Measurements from ENCODE around the gene LRRD1. TPM values are rescaled to one million over a fixed set of nuclear protein-coding genes. Genes with fewer than 3 reads are reported as not detected.
"Not testable (repeated sequence)": the region's sequence is repeated elsewhere in the genome, so short reads cannot be mapped to it uniquely, and the experiment has no call there.

LRRD1 gene
- total RNA-seq, 1 donor from 2014 or later = 0.49 TPM

DNA sequence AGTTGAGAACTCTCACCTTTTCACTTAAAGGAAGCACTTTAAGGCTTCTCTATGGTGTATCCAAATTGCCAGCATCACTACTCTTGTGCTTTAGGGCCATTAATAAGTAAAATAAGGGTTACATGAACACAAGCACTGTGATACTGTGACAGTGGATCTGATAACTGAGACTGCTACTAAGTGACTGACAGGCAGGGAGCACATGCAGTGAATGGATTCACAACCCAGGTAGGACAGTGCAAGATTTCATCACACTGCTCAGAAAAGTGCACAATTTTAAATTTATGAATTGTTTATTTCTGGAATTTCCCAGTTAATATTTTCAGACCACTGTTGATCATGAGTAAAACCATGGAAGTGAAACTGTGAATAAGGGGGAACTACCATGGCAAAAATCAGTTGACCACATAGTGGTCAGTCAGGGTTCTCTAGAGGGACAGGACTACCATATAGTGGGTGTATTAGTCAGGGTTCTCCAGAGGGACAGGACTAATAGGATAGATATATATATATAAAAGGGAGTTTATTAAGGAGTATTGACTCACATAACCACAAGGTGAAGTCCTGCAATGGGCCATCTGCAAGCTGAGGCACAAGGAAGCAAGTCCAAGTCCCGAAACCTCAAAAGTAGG lies 23.7 kb downstream of the LRRD1 start:
- intact Hi-C loops (cut with DNase I) = no loop called here
- H3K27ac ChIP-seq = no peak overlapping the region
- DNase-seq (ENCODE audit: extremely low spot score in 2 of 2) = no peak
- no peak overlapping the region for H3K4me3 ChIP-seq
- no peaks in the 10 kb centered on the region for H3K4me1 ChIP-seq
- H3K36me3 ChIP-seq = no peaks in the 10 kb centered on the region
- no peaks in the 10 kb centered on the region for H3K27me3 ChIP-seq
- no peak for TF ChIP-seq POLR2A (IDR thresholded peaks at IDR 0.05)
- TF ChIP-seq CTCF (IDR thresholded peaks at IDR 0.05) = no peak
- TF ChIP-seq POLR2AphosphoS5 (IDR thresholded peaks at IDR 0.05; ENCODE audit: insufficient read depth in 1 of 2, low read depth in 1 of 2) = no peak
- no peaks in the 10 kb centered on the region for H3K9me3 ChIP-seq

GRCh38 chr7:92150450-92151017 lies 28.4 kb downstream of the LRRD1 start:
- H3K27me3 ChIP-seq = no peaks in the 10 kb centered on the region
- no peaks in the 10 kb centered on the region for H3K4me1 ChIP-seq
- H3K36me3 ChIP-seq = no peaks in the 10 kb centered on the region
- DNase-seq (ENCODE audit: extremely low spot score in 2 of 2) = no peak
- no peak overlapping the region for H3K4me3 ChIP-seq
- intact Hi-C loops (cut with DNase I) = no loop called here
- H3K27ac ChIP-seq = no peak overlapping the region
- H3K9me3 ChIP-seq = no peaks in the 10 kb centered on the region
- no peak for TF ChIP-seq CTCF (IDR thresholded peaks at IDR 0.05)
- TF ChIP-seq POLR2AphosphoS5 (IDR thresholded peaks at IDR 0.05; ENCODE audit: insufficient read depth in 1 of 2, low read depth in 1 of 2) = no peak
- TF ChIP-seq POLR2A (IDR thresholded peaks at IDR 0.05) = no peak

DNA sequence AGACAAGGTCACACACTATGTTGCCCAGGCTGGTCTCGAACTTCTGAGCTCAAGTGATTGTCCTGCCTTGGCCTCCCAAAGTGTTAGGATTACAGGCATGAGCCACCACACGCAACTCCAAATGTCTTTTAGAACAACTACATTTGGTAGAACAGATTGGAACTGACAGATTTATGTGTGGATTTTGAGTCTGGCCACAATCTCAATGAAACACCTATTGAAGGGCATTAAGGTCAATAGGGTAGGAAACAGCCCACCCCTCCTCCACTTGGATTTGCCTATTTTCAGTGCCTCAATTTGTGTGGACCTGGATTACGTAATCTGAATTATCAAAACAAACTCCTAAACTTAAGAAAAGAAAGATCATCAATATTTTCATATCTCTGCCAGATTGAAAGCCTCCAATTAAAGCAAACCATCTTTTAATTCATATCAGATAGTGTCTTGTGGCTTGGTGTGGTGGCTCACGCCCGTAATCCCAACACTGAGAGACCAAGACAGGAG lies 29.2 kb downstream of the LRRD1 start:
- no peak overlapping the region for H3K4me3 ChIP-seq
- no peaks in the 10 kb centered on the region for H3K4me1 ChIP-seq
- intact Hi-C loops (cut with DNase I) = no loop called here
- no peak overlapping the region for H3K27ac ChIP-seq
- H3K9me3 ChIP-seq = no peaks in the 10 kb centered on the region
- no peaks in the 10 kb centered on the region for H3K36me3 ChIP-seq
- no peak for DNase-seq (ENCODE audit: extremely low spot score in 2 of 2)
- no peaks in the 10 kb centered on the region for H3K27me3 ChIP-seq
- TF ChIP-seq POLR2A (IDR thresholded peaks at IDR 0.05) = no peak
- no peak for TF ChIP-seq CTCF (IDR thresholded peaks at IDR 0.05)
- TF ChIP-seq POLR2AphosphoS5 (IDR thresholded peaks at IDR 0.05; ENCODE audit: insufficient read depth in 1 of 2, low read depth in 1 of 2) = no peak

- intact Hi-C loops (cut with DNase I); DNase-seq (ENCODE audit: extremely low spot score in 2 of 2); H3K9me3 ChIP-seq; H3K27ac ChIP-seq; H3K27me3 ChIP-seq; H3K4me1 ChIP-seq; H3K4me3 ChIP-seq; H3K36me3 ChIP-seq: not testable (repeated sequence)
Observed at GRCh38 chr7:92143192-92143880, 35.6 kb downstream of the LRRD1 start.

GRCh38 chr7:92142791-92143190 lies 36.2 kb downstream of the LRRD1 start:
- H3K27me3 ChIP-seq; DNase-seq (ENCODE audit: extremely low spot score in 2 of 2); intact Hi-C loops (cut with DNase I): not testable (repeated sequence)

GRCh38 chr7:92141161-92141560 lies 37.8 kb downstream of the LRRD1 start:
- H3K27me3 ChIP-seq = no peaks in the 10 kb centered on the region
- H3K4me1 ChIP-seq = no peaks in the 10 kb centered on the region
- H3K9me3 ChIP-seq = no peaks in the 10 kb centered on the region
- DNase-seq (ENCODE audit: extremely low spot score in 2 of 2) = no peak
- H3K27ac ChIP-seq = no peak overlapping the region
- H3K36me3 ChIP-seq = no peaks in the 10 kb centered on the region
- no peak overlapping the region for H3K4me3 ChIP-seq
- no peak for TF ChIP-seq POLR2A (IDR thresholded peaks at IDR 0.05)
- no peak for TF ChIP-seq CTCF (IDR thresholded peaks at IDR 0.05)
- TF ChIP-seq POLR2AphosphoS5 (IDR thresholded peaks at IDR 0.05; ENCODE audit: insufficient read depth in 1 of 2, low read depth in 1 of 2) = no peak
- intact Hi-C loops (cut with DNase I) = no loop called here

More at GRCh38 chr7:92142791-92143190, 36.2 kb downstream of the LRRD1 start:
- H3K36me3 ChIP-seq, H3K4me1 ChIP-seq, H3K4me3 ChIP-seq, H3K9me3 ChIP-seq, H3K27ac ChIP-seq: not testable (repeated sequence)

Data from vagina (tissue), 2 donors.